Activated CD4-positive, alpha-beta T cell treated with anti-CD3 and anti-CD28 coated beads for 24 hours (primary cell): Measurements from ENCODE around the gene DNAH14.
"Not testable (repeated sequence)": the region's sequence is repeated elsewhere in the genome, so short reads cannot be mapped to it uniquely, and the experiment has no call there.

Experiments
- DNase-seq, 2 donors: peaks; one replicate each; pipeline ENCODE4 v3.0.0-alpha.2; 2020; ENCODE audit warnings: low read depth in 2 of 2

DNAH14 gene

GRCh38 chr1:224995602-224996001, 66.1 kb downstream of the DNAH14 start:
- DNase-seq: no peak

- no peak for DNase-seq
Measured at GRCh38 chr1:224996266-224996665, 66.8 kb downstream of the DNAH14 start.

GRCh38 chr1:224998185-224998584, 68.7 kb downstream of the DNAH14 start:
- DNase-seq: no peak

GRCh38 chr1:225004396-225004795, 74.9 kb downstream of the DNAH14 start:
- DNase-seq: no peak

- not testable (repeated sequence) for DNase-seq
Measured at GRCh38 chr1:225006352-225006751, 76.9 kb downstream of the DNAH14 start.

GRCh38 chr1:225008050-225008449, 78.6 kb downstream of the DNAH14 start:
- DNase-seq: not testable (repeated sequence)

GRCh38 chr1:225021037-225021436, 91.6 kb downstream of the DNAH14 start:
- no peak for DNase-seq

- DNase-seq: no peak
Measured at GRCh38 chr1:225026701-225027100, 97.2 kb downstream of the DNAH14 start.

- not testable (repeated sequence) for DNase-seq
Measured at GRCh38 chr1:225036441-225036840, 107.0 kb downstream of the DNAH14 start.

- no peak for DNase-seq
Measured at GRCh38 chr1:225042263-225042662, 112.8 kb downstream of the DNAH14 start.

- no peak for DNase-seq
Measured at GRCh38 chr1:225044258-225044657, 114.8 kb downstream of the DNAH14 start.

- DNase-seq: no peak
Measured at GRCh38 chr1:225049594-225049993, 120.1 kb downstream of the DNAH14 start.

- no peak for DNase-seq
Measured at GRCh38 chr1:225063722-225064121, 134.2 kb downstream of the DNAH14 start.

GRCh38 chr1:225070972-225071371, 141.5 kb downstream of the DNAH14 start:
- no peak for DNase-seq

- DNase-seq: no peak
Measured at GRCh38 chr1:225097175-225097574, 167.7 kb downstream of the DNAH14 start.

- DNase-seq: no peak
Measured at GRCh38 chr1:225111000-225111399, 181.5 kb downstream of the DNAH14 start.

- no peak for DNase-seq
Measured at GRCh38 chr1:225113265-225113664, 183.8 kb downstream of the DNAH14 start.

GRCh38 chr1:225114354-225114990, 185.0 kb downstream of the DNAH14 start:
- DNase-seq: no peak

GRCh38 chr1:225119307-225119706, 189.8 kb downstream of the DNAH14 start:
- no peak for DNase-seq

- no peak for DNase-seq
Measured at GRCh38 chr1:225121095-225121494, 191.6 kb downstream of the DNAH14 start.

- DNase-seq: no peak
Measured at GRCh38 chr1:225131869-225132268, 202.4 kb downstream of the DNAH14 start.

GRCh38 chr1:225137976-225138375, 208.5 kb downstream of the DNAH14 start:
- DNase-seq: no peak

GRCh38 chr1:225143001-225143400, 213.5 kb downstream of the DNAH14 start:
- DNase-seq: no peak

- no peak for DNase-seq
Measured at GRCh38 chr1:225146478-225146877, 217.0 kb downstream of the DNAH14 start.
